Osteocyte (in vitro differentiated cells): ENCODE results near the gene DACT1. TPM values are rescaled to one million over a fixed set of nuclear protein-coding genes. Genes with fewer than 3 reads are reported as not detected.

ENCODE experiments used
- DNase-seq: peaks from one replicate; pipeline ENCODE4 v3.0.0; 2021; ENCODE audit warnings: mixed read lengths; ENCODE audit not compliant: unreplicated experiment; ENCODE audit errors: extremely low spot score
- H3K27ac Mint-ChIP-seq: one replicate; pipeline ENCODE4 v1.8.0; 2021; ENCODE audit warnings: mild to moderate bottlenecking, mixed read lengths; ENCODE audit not compliant: unreplicated experiment
- H3K27me3 Mint-ChIP-seq: one replicate; pipeline ENCODE4 v1.8.0; 2021; ENCODE audit warnings: mixed read lengths; ENCODE audit not compliant: unreplicated experiment
- H3K36me3 Mint-ChIP-seq: one replicate; pipeline ENCODE4 v1.8.0; 2021; ENCODE audit warnings: mixed read lengths; ENCODE audit not compliant: unreplicated experiment
- H3K4me1 Mint-ChIP-seq: one replicate; pipeline ENCODE4 v1.8.0; 2021; ENCODE audit warnings: mixed read lengths; ENCODE audit not compliant: unreplicated experiment
- H3K4me3 Mint-ChIP-seq: one replicate; pipeline ENCODE4 v1.8.0; 2021; ENCODE audit warnings: mild to moderate bottlenecking, moderate library complexity, mixed read lengths; ENCODE audit not compliant: unreplicated experiment
- H3K9me3 Mint-ChIP-seq: one replicate; pipeline ENCODE4 v1.8.0; 2021; ENCODE audit warnings: mixed read lengths; ENCODE audit not compliant: unreplicated experiment
- CTCF ChIP-seq: fragments of 200-600 bp; sonication (generic); IDR thresholded peaks from 2 replicates; pipeline ENCODE4 v1.5.0; 2021; ENCODE audit warnings: antibody characterized with exemption, mild to moderate bottlenecking, moderate library complexity
- total RNA-seq: library from RNA; stranded (reverse); gene quantifications from 2 replicates; pipeline ENCODE4 v1.2.1, GENCODE V29; 2021

The DACT1 gene
- total RNA-seq, 1 donor from 2014 or later, result 29.2 TPM

- Mint-ChIP-seq H3K4me1 (peaks cover 41% of the 10 kb centered on the region), H3K36me3 (peaks cover 7% of the 10 kb centered on the region), H3K9me3 (no peaks in the 10 kb centered on the region), H3K4me3 (no peak overlapping the region), H3K27me3 (peaks cover 19% of the 10 kb centered on the region), H3K27ac (peak overlapping the region; percentile 20)
- no peak for DNase-seq
- no peak for TF ChIP-seq CTCF
These were observed 1.6 kb upstream of the DACT1 start for GRCh38 chr14:58636129-58636528.

GRCh38 chr14:58637040-58637390 is 747 bp upstream of the DACT1 start:
- peaks cover 15% of the 10 kb centered on the region for H3K36me3 Mint-ChIP-seq
- no peak for DNase-seq
- peak overlapping the region; percentile 93 for H3K4me3 Mint-ChIP-seq
- TF ChIP-seq CTCF, result no peak
- peaks cover 13% of the 10 kb centered on the region for H3K27me3 Mint-ChIP-seq
- H3K27ac Mint-ChIP-seq, result peak overlapping the region; percentile 96
- H3K9me3 Mint-ChIP-seq, result no peaks in the 10 kb centered on the region
- H3K4me1 Mint-ChIP-seq, result peaks cover 39% of the 10 kb centered on the region

- Mint-ChIP-seq H3K27ac (peak overlapping the region; percentile 67), H3K4me3 (peak overlapping the region; percentile 85), H3K9me3 (no peaks in the 10 kb centered on the region), H3K4me1 (peaks cover 42% of the 10 kb centered on the region), H3K27me3 (peaks cover 9% of the 10 kb centered on the region), H3K36me3 (peaks cover 23% of the 10 kb centered on the region)
- TF ChIP-seq CTCF, result peak; percentile 14
- no peak for DNase-seq
These were observed 752 bp downstream of the DACT1 start for GRCh38 chr14:58638231-58639197.

GRCh38 chr14:58639198-58639565 is 1.4 kb downstream of the DACT1 start:
- Mint-ChIP-seq H3K9me3 (no peaks in the 10 kb centered on the region), H3K4me1 (peaks cover 40% of the 10 kb centered on the region), H3K27ac (peak overlapping the region; percentile 67), H3K4me3 (peak overlapping the region; percentile 85), H3K27me3 (peaks cover 7% of the 10 kb centered on the region), H3K36me3 (peaks cover 28% of the 10 kb centered on the region)
- no peak for DNase-seq
- no peak for TF ChIP-seq CTCF

GRCh38 chr14:58639842-58640484 is 2.2 kb downstream of the DACT1 start:
- peak; percentile 88 for TF ChIP-seq CTCF
- no peak for DNase-seq
- H3K27me3 Mint-ChIP-seq, result peaks cover under 1% of the 10 kb centered on the region
- H3K9me3 Mint-ChIP-seq, result no peaks in the 10 kb centered on the region
- H3K4me3 Mint-ChIP-seq, result peak overlapping the region; percentile 85
- peaks cover 36% of the 10 kb centered on the region for H3K4me1 Mint-ChIP-seq
- peak overlapping the region; percentile 67 for H3K27ac Mint-ChIP-seq
- peaks cover 30% of the 10 kb centered on the region for H3K36me3 Mint-ChIP-seq
